ENCODE measurements around the gene UGT1A8. TPM values are rescaled to one million over a fixed set of nuclear protein-coding genes. Genes with fewer than 3 reads are reported as not detected.

UGT1A8 gene
- total RNA-seq, 1 experiment from 2014 or later = 0.17 TPM

DNA sequence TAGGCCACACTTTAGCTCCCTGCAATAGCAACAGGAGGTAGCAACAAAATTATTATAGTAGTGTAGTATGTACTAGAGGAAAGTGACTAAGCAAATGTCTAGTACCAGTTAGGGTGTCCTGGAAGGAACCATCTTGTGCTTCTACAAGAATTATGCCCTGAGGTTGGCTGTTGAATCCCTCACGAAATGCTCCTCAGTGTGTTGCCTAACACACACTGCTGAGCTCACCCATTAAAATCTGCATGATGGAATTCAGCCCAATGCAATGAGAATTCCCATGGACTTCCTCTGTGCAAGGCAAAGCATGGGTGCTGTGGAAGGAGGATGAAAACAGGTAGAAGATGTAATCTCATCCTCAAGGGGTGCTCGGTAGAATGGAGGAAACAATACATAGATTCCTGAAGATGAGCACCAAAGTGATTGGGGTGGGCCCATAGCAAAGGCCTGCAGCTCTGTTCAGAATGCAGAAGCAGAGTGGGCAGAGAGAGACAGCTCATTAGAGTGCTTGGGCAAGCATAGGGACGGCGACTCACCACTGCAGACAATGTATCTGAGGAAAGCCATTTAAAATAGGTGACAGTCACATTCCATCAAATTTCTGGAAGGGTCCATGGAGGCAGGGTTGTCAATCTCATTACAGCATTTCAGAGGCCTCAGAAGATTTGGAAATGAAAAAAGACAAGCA, 63.1 kb downstream of the UGT1A8 start:
- Histone ChIP-seq H3K27me3 (ENCODE audit: insufficient read depth, low read depth) (no peaks in the 10 kb centered on the region), H2AFZ (no peak overlapping the region; the same call in 1 of the 2 replicates), H4K20me1 (ENCODE audit: insufficient read depth) (no peaks in the 10 kb centered on the region), H3K4me3 (no peak overlapping the region), H3F3A (ENCODE audit: insufficient read depth, low read depth) (no peaks in the 10 kb centered on the region), H3K9me2 (ENCODE audit: insufficient read depth) (peaks cover 4% of the 10 kb centered on the region; the same call in 1 of the 2 replicates), H3K4me1 (replicated peaks; ENCODE audit: insufficient read depth) (no peaks in the 10 kb centered on the region), H3K27ac (no peak overlapping the region), H3K79me2 (ENCODE audit: low read depth) (no peaks in the 10 kb centered on the region), H3K9me3 (ENCODE audit: insufficient read depth, low read depth) (0 out of 2 replicates have a peak, but pooled peaks cover 4% of the 10 kb centered on the region), H3K4me2 (no peak overlapping the region), H3K36me3 (ENCODE audit: low read depth) (no peaks in the 10 kb centered on the region)
- TF ChIP-seq EZH2 (IDR thresholded peaks at IDR 0.05; ENCODE audit: low read depth) = no peak
- TF ChIP-seq, protein P1, sequence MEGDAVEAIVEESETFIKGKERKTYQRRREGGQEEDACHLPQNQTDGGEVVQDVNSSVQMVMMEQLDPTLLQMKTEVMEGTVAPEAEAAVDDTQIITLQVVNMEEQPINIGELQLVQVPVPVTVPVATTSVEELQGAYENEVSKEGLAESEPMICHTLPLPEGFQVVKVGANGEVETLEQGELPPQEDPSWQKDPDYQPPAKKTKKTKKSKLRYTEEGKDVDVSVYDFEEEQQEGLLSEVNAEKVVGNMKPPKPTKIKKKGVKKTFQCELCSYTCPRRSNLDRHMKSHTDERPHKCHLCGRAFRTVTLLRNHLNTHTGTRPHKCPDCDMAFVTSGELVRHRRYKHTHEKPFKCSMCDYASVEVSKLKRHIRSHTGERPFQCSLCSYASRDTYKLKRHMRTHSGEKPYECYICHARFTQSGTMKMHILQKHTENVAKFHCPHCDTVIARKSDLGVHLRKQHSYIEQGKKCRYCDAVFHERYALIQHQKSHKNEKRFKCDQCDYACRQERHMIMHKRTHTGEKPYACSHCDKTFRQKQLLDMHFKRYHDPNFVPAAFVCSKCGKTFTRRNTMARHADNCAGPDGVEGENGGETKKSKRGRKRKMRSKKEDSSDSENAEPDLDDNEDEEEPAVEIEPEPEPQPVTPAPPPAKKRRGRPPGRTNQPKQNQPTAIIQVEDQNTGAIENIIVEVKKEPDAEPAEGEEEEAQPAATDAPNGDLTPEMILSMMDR (conservative IDR thresholded peaks at IDR 0.05) = no peak
- DNase-seq = peak in 1 of 2 experiments; percentile 32
- intact Hi-C loops (cut with micrococcal nuclease; ENCODE audit: unreplicated experiment) = no loop called here
- no TSS peak for BruUV-seq (replicated peaks)
- POLR2A ChIA-PET (ENCODE audit: unreplicated experiment) = interaction anchor here (0.6 kb wide), 1 partner anchor 114 kb away, joined by 3 read pairs; the partner anchor contains the start of gene USP40
- CTCF ChIA-PET = no interaction called here

GRCh38 chr2:233681521-233682099, 64.2 kb downstream of the UGT1A8 start, which contains the start of gene UGT1A7:
Gene UGT1A7, plus strand, starts transcription at chr2:233681901. Its CDS starts 37 bp downstream, at chr2:233681938.
- TF ChIP-seq EZH2 (IDR thresholded peaks at IDR 0.05; ENCODE audit: low read depth) = no peak
- TF ChIP-seq, protein P1 (conservative IDR thresholded peaks at IDR 0.05) = no peak
- CTCF ChIA-PET = no interaction called here
- 0 out of 2 replicates have a peak, but pooled peaks cover 4% of the 10 kb centered on the region for H3K9me3 ChIP-seq (ENCODE audit: insufficient read depth, low read depth)
- H2AFZ ChIP-seq = no peak within 1 kb of the TSS
- H3K9me2 ChIP-seq (ENCODE audit: insufficient read depth) = no peaks in the 10 kb centered on the region
- H4K20me1 ChIP-seq (ENCODE audit: insufficient read depth) = no peaks in the 10 kb centered on the region
- no TSS peak for BruUV-seq (replicated peaks)
- POLR2A ChIA-PET (ENCODE audit: unreplicated experiment) = interaction anchor here (0.6 kb wide), 1 partner anchor 115 kb away, joined by 7 read pairs; no protein-coding TSS in a partner anchor
- DNase-seq = peak in 1 of 2 experiments; percentile 31
- no peak within 1 kb of the TSS for H3K4me3 ChIP-seq
- no peaks in the 10 kb centered on the region for H3F3A ChIP-seq (ENCODE audit: insufficient read depth, low read depth)
- H3K4me1 ChIP-seq (replicated peaks; ENCODE audit: insufficient read depth) = no peaks in the 10 kb centered on the region
- H3K4me2 ChIP-seq = no peak within 1 kb of the TSS
- no peaks in the 10 kb centered on the region for H3K27me3 ChIP-seq (ENCODE audit: insufficient read depth, low read depth)
- H3K27ac ChIP-seq = no peak within 1 kb of the TSS
- no peaks in the 10 kb centered on the region for H3K36me3 ChIP-seq (ENCODE audit: low read depth)
- H3K79me2 ChIP-seq (ENCODE audit: low read depth) = no peaks in the 10 kb centered on the region
- intact Hi-C loops (cut with micrococcal nuclease; ENCODE audit: unreplicated experiment) = no loop called here

GRCh38 chr2:233684640-233685039, 67.2 kb downstream of the UGT1A8 start:
- CTCF ChIA-PET = no interaction called here
- no peak overlapping the region for H3K27ac ChIP-seq
- no peak for DNase-seq

More at GRCh38 chr2:233684640-233685039, 67.2 kb downstream of the UGT1A8 start:
- Histone ChIP-seq H3F3A (ENCODE audit: insufficient read depth, low read depth) (peaks cover 17% of the 10 kb centered on the region), H3K9me3 (ENCODE audit: insufficient read depth, low read depth) (0 out of 2 replicates have a peak, but pooled peaks cover 4% of the 10 kb centered on the region), H4K20me1 (ENCODE audit: insufficient read depth) (no peaks in the 10 kb centered on the region), H3K9me2 (ENCODE audit: insufficient read depth) (no peaks in the 10 kb centered on the region), H3K79me2 (ENCODE audit: low read depth) (no peaks in the 10 kb centered on the region), H3K27me3 (ENCODE audit: insufficient read depth, low read depth) (no peaks in the 10 kb centered on the region), H3K4me3 (no peak overlapping the region), H3K4me1 (replicated peaks; ENCODE audit: insufficient read depth) (peaks cover 18% of the 10 kb centered on the region), H3K36me3 (ENCODE audit: low read depth) (no peaks in the 10 kb centered on the region), H2AFZ (no peak overlapping the region), H3K4me2 (no peak overlapping the region)
- intact Hi-C loops (cut with micrococcal nuclease; ENCODE audit: unreplicated experiment) = no loop called here
- TF ChIP-seq EZH2 (IDR thresholded peaks at IDR 0.05; ENCODE audit: low read depth) = no peak
- TF ChIP-seq, protein P1 (conservative IDR thresholded peaks at IDR 0.05) = no peak
- no TSS peak for BruUV-seq (replicated peaks)
- POLR2A ChIA-PET (ENCODE audit: unreplicated experiment) = no interaction called here
